ENCODE data around the gene TBL1XR1. TPM values are rescaled to one million over a fixed set of nuclear protein-coding genes. Genes with fewer than 3 reads are reported as not detected.

TBL1XR1 gene
- total RNA-seq = 57.1 TPM

GRCh38 chr3:177197041-177197726 lies at the start of gene TBL1XR1:
Gene TBL1XR1, minus strand, starts transcription at chr3:177197482. Its CDS starts 132,505 bp downstream, at chr3:177064977.
- ATAC-seq (peak; percentile 87), DNase-seq (ENCODE audit: low spot score) (peak; percentile 95)

DNA sequence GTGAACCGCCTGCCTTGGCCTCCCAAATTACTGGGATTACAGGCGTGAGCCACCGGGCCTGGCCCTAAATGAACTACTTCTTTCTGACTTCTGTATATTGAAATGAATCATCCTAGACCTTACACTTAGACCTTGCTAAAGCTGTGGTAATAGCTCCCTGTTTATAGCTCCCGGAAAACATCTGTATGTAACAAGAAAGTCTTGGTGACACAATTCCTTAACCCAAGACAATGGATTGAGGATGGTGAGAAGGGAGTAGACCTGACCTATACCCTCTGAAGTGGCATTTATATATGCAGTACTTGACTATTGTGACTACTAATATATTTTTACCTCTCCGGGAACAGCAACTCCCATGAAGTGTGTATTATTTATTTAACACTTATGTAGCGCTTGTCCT lies 48.0 kb upstream of the TBL1XR1 start:
- no peak for ATAC-seq
- DNase-seq (ENCODE audit: low spot score) = no peak

DNA sequence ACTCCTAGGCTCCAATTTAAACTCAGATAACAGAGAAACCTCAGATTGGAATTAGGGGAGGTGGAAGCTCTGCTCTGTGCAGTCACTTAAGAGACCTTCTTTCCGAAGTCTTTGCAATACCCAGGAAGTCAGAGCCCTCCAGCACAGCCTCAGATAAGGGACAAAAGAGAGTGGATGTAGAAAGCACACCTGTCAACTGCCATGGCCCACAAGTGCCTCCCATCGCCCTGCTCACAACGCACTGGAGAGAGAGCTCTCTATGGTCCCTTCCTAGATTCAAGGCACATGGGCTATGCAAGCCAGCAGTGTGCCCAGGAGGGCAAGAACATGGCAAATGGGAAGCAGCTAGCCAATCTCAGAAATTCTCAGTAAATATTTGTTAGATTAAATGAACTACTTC lies 47.3 kb upstream of the TBL1XR1 start:
- ATAC-seq (no peak), DNase-seq (ENCODE audit: low spot score) (no peak)

DNA sequence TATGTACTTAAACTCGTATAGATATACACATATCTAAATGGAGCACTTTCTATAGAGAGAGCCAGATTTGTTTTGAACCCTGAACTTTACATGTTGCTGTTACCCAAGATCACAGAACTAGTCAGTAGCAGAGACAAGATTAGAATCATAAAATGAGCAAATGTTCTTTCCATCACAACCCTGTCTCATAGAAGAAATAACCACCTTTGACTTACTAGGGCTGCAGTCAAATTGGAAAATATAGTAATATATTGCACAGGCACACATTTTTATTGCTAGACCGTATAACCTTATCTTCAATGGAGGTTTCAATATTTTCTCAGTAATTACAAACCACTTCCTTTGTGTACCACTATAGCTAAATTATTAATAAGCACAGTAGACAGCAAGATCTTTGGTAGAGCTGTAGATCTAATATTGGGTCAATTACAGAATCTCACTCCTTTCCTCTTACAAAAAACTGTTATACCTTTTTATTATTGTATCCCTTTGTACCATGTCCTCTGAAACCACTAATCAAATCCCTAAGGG lies 41.5 kb upstream of the TBL1XR1 start:
- no peak for DNase-seq (ENCODE audit: low spot score)
- ATAC-seq = no peak

DNA sequence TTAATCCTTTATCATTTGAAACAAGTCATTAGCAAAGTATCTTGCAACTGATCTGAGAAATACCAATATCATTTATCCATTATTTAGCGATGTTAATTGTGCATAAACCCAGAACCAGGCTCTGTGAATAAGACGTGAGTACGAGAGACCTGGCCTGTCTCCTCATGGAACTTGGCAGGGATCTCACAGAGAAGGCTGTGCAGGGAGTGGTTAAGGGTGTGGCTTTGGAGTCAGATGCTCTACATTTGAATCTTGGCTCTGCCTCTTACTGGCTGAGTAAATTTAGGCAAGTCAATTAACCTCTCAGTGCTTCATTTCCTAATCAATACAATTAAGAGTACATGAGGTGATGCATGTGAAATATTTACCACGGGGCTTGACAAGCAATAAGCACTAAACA lies 39.9 kb upstream of the TBL1XR1 start:
- peak; percentile 2 for DNase-seq (ENCODE audit: low spot score)

GRCh38 chr3:177236704-177237103 lies 39.4 kb upstream of the TBL1XR1 start:
- ATAC-seq (no peak), DNase-seq (ENCODE audit: low spot score) (peak; percentile 2)

More for the DNA sequence above, 39.9 kb upstream of the TBL1XR1 start:
- ATAC-seq = no peak

DNA sequence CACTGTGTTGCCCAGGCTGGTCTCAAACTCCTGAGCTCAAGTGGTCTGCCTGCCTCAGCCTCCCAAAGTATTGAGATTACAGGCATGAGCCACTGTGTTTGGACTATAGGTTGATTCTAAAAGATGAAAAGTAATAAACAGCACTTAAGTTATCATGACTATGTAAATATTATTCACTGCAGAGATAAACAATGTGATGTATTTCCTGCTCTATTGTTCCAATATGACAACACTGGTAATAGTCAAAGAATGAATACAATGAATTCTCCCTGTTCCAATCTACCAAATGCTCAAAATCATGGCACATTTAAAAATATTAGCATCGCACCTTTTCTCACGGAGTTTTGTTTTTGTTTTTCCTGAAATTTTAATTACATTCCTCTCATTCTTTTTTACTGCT lies 36.8 kb upstream of the TBL1XR1 start:
- no peak for DNase-seq (ENCODE audit: low spot score)
- ATAC-seq = no peak

DNA sequence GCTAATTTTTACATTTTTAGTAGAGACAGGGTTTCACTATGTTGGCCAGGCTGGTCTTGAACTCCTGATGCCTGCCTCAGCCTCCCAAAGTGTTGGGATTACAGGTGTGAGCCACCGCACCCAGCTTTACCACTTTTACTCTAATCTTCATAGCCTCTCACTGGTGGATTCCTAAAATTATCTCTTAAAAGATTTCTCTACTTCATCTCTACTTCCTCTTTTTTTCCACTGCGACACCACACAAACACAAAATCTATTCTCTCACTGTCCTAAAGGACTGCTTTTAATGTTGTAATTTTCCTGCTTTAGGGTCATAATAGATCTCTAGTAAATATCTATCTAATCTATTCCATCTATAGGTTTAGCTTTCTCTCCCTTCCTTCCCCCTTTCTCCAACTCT lies 34.0 kb upstream of the TBL1XR1 start:
- ATAC-seq (no peak), DNase-seq (ENCODE audit: low spot score) (no peak)

GRCh38 chr3:177230641-177231040 lies 33.4 kb upstream of the TBL1XR1 start:
- DNase-seq (ENCODE audit: low spot score) (peak; percentile 6), ATAC-seq (no peak)

- ATAC-seq = no peak
- no peak for DNase-seq (ENCODE audit: low spot score)
Observed at GRCh38 chr3:177229791-177230190, 32.5 kb upstream of the TBL1XR1 start.

- ATAC-seq = no peak
- peak; percentile 37 for DNase-seq (ENCODE audit: low spot score)
Observed at GRCh38 chr3:177228601-177229190, 31.4 kb upstream of the TBL1XR1 start.

- no peak for DNase-seq (ENCODE audit: low spot score)
- ATAC-seq = no peak
Observed at GRCh38 chr3:177224414-177224813, 27.1 kb upstream of the TBL1XR1 start.

DNA sequence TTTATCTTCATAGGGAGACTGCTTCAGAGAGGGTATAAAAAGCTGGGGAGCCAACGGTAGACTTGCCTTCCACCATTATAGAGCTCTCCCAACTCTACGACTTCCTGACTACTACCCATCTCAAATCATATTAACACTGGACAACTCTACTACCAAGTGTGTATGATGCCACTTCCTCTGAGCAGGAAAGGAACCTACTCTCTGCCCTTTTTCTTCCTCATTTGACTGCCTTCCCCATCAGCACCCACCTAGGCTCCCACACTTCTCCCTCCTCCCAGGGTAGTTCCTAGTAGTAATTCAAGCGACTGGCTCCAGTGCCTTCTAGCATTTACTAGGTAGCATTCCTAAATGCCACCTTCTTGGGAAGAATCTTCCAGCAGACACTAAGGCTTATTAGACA lies 24.5 kb upstream of the TBL1XR1 start:
- DNase-seq (ENCODE audit: low spot score) (no peak), ATAC-seq (no peak)

GRCh38 chr3:177220136-177220974 lies 23.1 kb upstream of the TBL1XR1 start:
- ATAC-seq = no peak

GRCh38 chr3:177213801-177214535 lies 16.7 kb upstream of the TBL1XR1 start:
- ATAC-seq (no peak), DNase-seq (ENCODE audit: low spot score) (no peak)

More at GRCh38 chr3:177220136-177220974, 23.1 kb upstream of the TBL1XR1 start:
- no peak for DNase-seq (ENCODE audit: low spot score)

DNA sequence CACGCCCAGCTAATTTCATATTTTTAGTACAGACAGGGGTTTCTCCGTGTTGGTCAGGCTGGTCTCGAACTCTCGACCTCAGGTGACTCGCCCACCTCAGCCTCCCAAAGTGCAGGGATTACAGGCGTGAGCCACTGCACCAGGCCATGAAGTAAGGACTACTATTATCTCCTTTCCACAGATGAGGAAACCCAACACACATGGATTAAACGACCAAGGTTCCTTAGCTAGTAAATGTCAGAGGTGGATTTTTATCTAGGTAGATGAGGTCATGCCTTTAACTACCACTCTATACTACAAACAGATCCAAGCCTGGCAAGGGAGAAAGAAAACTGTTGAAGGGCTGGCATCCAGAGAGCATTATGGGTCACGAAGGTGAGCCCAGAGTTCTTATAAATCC lies 15.5 kb upstream of the TBL1XR1 start:
- ATAC-seq (no peak), DNase-seq (ENCODE audit: low spot score) (no peak)

- ATAC-seq (peak; percentile 51), DNase-seq (ENCODE audit: low spot score) (no peak)
Observed at GRCh38 chr3:177212278-177212610, 15.0 kb upstream of the TBL1XR1 start.

DNA sequence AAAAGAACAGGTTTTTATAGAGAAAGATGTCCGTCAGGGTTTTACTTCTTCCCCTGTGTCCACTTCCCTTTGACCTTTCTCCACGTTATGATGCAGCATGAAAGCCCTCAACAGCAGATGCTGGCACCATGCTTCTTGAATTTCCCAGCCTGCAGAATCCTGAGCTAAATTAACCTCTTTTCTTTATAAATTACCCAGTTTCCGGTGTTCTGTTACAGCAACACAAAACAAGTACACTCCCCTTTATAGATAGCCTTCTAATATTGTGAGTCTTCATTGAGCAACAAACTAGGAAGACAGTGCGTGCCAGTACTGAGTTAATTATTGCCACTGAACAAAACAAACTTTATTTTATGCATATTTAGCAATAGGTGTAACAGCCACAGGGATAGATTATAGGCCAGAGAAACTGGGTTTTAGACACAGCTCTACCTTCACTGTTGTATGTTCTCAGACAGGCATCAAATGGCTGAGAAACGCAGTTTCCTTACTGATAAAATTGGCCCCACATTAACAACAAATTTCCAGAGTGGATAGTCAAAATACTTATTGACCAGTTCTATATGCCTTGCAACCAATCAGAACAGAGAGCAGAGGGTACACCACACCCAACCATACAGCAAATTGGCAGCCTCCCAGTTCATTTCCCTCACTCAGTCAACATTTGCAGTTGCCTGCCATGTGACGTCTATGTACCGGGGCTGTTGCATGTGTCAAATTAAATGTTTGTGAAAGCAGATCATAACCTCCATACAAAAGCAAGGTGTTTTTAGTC lies 14.4 kb upstream of the TBL1XR1 start:
- ATAC-seq (peak; percentile 84), DNase-seq (ENCODE audit: low spot score) (peak; percentile 78)

- peak; percentile 61 for ATAC-seq
- DNase-seq (ENCODE audit: low spot score) = no peak
Observed at GRCh38 chr3:177210744-177211502, 13.6 kb upstream of the TBL1XR1 start.

All from left lobe of liver (tissue), 2 donors.